ENCODE measurements around the gene RNF126.
"Not testable (repeated sequence)": the region's sequence is repeated elsewhere in the genome, so short reads cannot be mapped to it uniquely, and the experiment has no call there.

The RNF126 gene

GRCh38 chr19:645912-646778, 16.9 kb downstream of the RNF126 start:
- no peak for DNase-seq

GRCh38 chr19:644789-645188, 18.2 kb downstream of the RNF126 start:
- DNase-seq = no peak

GRCh38 chr19:644363-644762, 18.7 kb downstream of the RNF126 start:
- no peak for DNase-seq

GRCh38 chr19:643736-644135, 19.3 kb downstream of the RNF126 start:
- DNase-seq = no peak

- no peak for DNase-seq
These were observed 20.0 kb downstream of the RNF126 start for GRCh38 chr19:642767-643727.

GRCh38 chr19:641702-642101, 21.3 kb downstream of the RNF126 start:
- DNase-seq = no peak

GRCh38 chr19:640606-641189, 22.3 kb downstream of the RNF126 start:
- no peak for DNase-seq

GRCh38 chr19:640161-640558, 22.9 kb downstream of the RNF126 start:
- DNase-seq = no peak

- DNase-seq = peak; percentile 47 to 87
These were observed 23.5 kb downstream of the RNF126 start, which contains the start of gene FGF22 for GRCh38 chr19:639253-640160. FGF22 (plus strand) TSS chr19:639879; CDS start chr19:639926, 47 bp downstream.

GRCh38 chr19:638906-639252, 24.1 kb downstream of the RNF126 start:
- no peak for DNase-seq

GRCh38 chr19:634975-635652, 27.9 kb downstream of the RNF126 start:
- DNase-seq = no peak

GRCh38 chr19:633786-634639, 29.0 kb downstream of the RNF126 start:
- DNase-seq = no peak

- DNase-seq = peak; percentile 89 to 98
These were observed 29.8 kb downstream of the RNF126 start, which contains the start of gene POLRMT for GRCh38 chr19:633068-633785. POLRMT (minus strand) TSS chr19:633537; CDS start chr19:633512, 25 bp downstream.

GRCh38 chr19:632579-633067, 30.4 kb downstream of the RNF126 start:
- no peak for DNase-seq

- DNase-seq = no peak
These were observed 32.9 kb downstream of the RNF126 start for GRCh38 chr19:629961-630714.

GRCh38 chr19:629515-629914, 33.5 kb downstream of the RNF126 start:
- not testable (repeated sequence) for DNase-seq

GRCh38 chr19:628168-628567, 34.8 kb downstream of the RNF126 start:
- no peak for DNase-seq

GRCh38 chr19:626566-626965, 36.4 kb downstream of the RNF126 start:
- not testable (repeated sequence) for DNase-seq

- DNase-seq = no peak
These were observed 37.8 kb downstream of the RNF126 start for GRCh38 chr19:625257-625656.
